ENCODE measurements around the gene PIGX.
"Not testable (repeated sequence)": the region's sequence is repeated elsewhere in the genome, so short reads cannot be mapped to it uniquely, and the experiment has no call there.

The PIGX gene

GRCh38 chr3:196700801-196701200 lies 11.4 kb upstream of the PIGX start:
- in situ Hi-C loops (cut with MboI; ENCODE audit: low sequenced_read_pairs) = no loop called here

- in situ Hi-C loops (cut with MboI; ENCODE audit: low sequenced_read_pairs) = no loop called here
Observed at GRCh38 chr3:196706327-196706726, 5.8 kb upstream of the PIGX start.

- in situ Hi-C loops (cut with MboI; ENCODE audit: low sequenced_read_pairs) = no loop called here
Observed at GRCh38 chr3:196706731-196707130, 5.4 kb upstream of the PIGX start.

GRCh38 chr3:196707566-196707965 lies 4.6 kb upstream of the PIGX start:
- in situ Hi-C loops (cut with MboI; ENCODE audit: low sequenced_read_pairs) = no loop called here

DNA sequence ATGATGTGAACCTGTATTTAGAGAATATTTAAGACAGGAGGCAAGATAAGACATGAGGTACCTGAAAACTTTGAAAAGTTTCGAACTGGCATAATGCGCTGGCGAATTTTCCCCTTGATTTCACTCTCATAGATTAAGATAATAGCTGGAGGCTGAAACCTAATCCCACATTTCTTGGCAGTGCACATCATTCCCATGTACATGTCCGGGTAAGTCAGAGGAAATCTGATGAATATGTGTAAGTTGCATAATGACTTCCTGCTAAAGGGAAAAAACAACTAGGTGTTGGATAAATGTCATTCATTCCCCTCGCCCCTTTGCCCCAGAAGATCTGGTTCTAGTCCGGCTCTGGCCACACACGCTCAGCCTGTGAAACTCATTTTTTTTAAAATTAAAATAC lies 3.7 kb upstream of the PIGX start:
- in situ Hi-C loops (cut with MboI; ENCODE audit: low sequenced_read_pairs) = no loop called here

DNA sequence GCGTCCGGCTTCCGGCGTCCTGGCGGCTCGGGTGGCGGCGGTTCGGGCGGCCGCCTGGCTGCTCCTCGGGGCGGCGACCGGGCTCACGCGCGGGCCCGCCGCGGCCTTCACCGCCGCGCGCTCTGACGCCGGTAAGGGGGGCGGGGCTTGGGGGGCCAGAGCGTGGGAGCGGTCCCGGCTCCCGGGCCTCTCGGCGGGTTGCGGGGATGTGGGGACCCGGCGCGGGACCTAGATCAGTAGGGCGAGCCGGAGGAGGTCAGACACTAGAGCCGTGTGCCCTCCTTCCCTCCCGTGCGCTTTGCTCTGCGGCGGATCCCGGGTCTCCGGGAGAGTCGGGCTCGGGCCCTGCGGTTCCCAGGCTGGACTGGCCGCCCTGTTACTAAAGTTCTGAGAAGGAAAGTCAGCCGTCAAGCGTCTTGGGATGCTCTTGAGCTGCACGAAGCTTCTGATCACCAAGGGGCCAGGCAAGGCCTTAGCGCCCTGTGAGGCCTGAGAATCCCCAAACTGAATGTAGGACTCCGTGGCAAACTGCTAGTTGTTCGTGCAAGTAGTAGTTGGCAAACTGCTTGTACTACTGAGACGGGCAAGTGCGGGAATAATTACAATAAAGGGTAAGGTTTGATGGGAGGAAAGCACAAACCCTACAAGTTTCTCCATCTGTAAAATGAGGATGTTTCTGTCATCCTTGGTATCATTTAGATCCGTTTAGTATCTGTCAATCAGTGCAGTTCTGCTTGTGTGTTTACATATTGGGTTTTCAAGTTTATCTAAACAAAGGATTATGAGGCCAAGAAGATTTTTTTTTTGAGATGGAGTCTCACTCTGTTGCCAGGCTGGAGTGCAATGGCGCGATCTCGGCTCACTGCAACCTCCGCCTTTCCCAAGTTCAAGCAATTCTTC lies 587 bp downstream of the PIGX start:
- in situ Hi-C loops (cut with MboI; ENCODE audit: low sequenced_read_pairs) = no loop called here

DNA sequence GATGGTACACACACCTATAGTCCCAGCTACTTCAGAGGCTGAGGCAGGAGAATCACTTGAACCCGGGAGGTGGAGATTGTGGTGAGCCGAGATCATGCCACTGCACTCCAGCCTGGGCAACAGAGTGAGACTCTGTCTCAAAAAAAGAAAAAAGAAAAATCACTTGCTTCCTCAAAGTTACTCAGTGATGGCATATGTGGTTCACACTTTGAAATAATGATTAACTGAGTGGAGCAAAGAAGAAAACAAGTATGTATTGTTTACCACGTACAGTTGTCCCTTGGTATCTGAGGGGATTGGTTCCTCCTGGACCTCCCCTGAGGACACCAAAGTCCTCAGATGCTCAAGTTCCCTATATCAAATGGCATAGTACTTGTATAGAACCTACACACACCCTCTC lies 5.0 kb downstream of the PIGX start:
- in situ Hi-C loops (cut with MboI; ENCODE audit: low sequenced_read_pairs) = not testable (repeated sequence)

GRCh38 chr3:196721097-196721496 lies 8.9 kb downstream of the PIGX start:
- in situ Hi-C loops (cut with MboI; ENCODE audit: low sequenced_read_pairs) = no loop called here

- in situ Hi-C loops (cut with MboI; ENCODE audit: low sequenced_read_pairs) = no loop called here
Observed at GRCh38 chr3:196726788-196727675, 14.9 kb downstream of the PIGX start.

GRCh38 chr3:196735751-196736150 lies 23.6 kb downstream of the PIGX start:
- in situ Hi-C loops (cut with MboI; ENCODE audit: low sequenced_read_pairs) = no loop called here

GRCh38 chr3:196736670-196737374 lies 24.6 kb downstream of the PIGX start:
- in situ Hi-C loops (cut with MboI; ENCODE audit: low sequenced_read_pairs) = no loop called here

DNA sequence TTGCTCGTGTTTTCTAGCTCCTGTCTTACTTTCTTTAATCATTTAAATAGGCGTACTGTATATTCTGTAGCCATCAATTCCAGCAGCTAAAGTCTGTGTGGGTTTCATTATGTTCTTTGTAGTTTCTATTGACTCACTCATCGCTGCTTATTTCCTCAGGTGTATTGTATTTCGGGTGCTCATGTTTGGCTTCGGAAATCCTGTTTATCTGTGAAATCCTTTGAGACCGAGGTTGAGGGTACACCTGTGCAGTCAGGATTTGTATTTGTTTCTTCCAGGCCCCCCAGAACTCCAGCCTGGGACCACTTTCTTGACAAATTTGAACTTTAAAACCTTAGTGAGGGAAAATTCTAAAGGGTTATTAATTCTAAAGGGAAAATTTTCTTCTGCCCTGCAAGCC lies 25.5 kb downstream of the PIGX start:
- in situ Hi-C loops (cut with MboI; ENCODE audit: low sequenced_read_pairs) = no loop called here

DNA sequence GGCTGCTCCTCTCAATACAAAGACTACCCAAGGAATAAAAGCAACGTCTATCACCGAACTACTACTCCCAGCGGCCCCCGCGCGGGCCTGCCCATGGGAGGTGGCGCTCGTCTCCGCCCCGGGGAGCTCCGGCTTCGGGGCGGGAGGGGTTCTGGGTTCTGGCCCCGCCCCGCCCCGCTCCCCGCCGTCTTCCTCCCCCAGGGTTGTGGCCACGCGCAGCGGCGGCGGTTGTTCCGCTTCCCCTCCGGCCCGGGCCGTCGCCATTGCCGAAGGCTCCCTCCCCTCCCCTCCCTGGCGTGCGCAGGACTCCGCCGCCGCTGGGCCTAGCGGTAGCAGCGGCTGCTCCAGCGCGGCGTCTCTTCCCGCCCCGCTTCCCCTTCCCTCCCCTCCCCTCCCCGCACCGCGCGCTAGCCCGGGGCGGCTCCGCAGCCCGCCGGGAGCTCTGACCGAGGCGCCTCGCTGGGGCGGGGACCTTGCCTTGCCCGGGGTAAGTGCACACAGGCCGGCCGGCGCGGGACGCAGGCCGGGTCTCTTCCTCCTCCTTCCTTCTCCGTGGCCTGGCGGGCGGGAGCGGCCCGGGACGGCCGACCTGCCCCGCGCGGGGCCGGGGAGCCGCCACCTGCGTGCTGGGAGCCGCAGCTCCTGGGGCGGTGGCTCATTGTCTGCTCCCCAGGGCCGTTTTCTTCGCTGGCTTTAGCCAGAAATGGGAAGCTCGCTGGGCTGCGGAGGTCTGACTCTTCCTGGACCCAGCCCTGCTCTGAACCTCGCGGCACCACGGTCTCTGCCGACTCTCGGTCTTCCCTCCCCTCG lies 27.7 kb downstream of the PIGX start, which contains the start of gene PAK2:
Gene PAK2, plus strand, starts transcription at position 187 of the 810 bp plus-strand sequence. CDS start 42,790 bp downstream, outside the sequence.
- in situ Hi-C loops (cut with MboI; ENCODE audit: low sequenced_read_pairs) = no loop called here

- in situ Hi-C loops (cut with MboI; ENCODE audit: low sequenced_read_pairs) = no loop called here
Observed at GRCh38 chr3:196740481-196741248, 28.5 kb downstream of the PIGX start.

GRCh38 chr3:196741249-196741889 lies 29.2 kb downstream of the PIGX start:
- in situ Hi-C loops (cut with MboI; ENCODE audit: low sequenced_read_pairs) = no loop called here

DNA sequence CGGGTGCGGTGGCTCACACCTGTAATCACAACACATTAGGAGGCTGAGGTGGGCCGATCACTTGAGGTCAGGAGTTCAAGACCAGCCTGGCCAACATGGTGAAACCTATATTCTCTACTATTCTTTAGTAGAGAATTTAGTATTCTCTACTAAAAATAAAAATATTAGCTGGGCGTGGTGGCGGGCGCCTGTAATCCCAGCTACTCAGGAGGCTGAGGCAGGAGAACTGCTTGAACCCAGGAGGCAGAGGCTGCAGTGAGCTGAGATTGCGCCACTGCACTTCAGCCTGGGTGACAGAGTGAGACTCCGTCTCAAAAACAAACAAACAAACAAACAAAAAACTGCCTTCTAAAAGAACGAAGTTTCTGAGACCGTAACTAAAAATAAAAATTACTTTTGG lies 31.4 kb downstream of the PIGX start:
- in situ Hi-C loops (cut with MboI; ENCODE audit: low sequenced_read_pairs) = not testable (repeated sequence)

GRCh38 chr3:196749125-196749524 lies 36.9 kb downstream of the PIGX start:
- in situ Hi-C loops (cut with MboI; ENCODE audit: low sequenced_read_pairs) = no loop called here

DNA sequence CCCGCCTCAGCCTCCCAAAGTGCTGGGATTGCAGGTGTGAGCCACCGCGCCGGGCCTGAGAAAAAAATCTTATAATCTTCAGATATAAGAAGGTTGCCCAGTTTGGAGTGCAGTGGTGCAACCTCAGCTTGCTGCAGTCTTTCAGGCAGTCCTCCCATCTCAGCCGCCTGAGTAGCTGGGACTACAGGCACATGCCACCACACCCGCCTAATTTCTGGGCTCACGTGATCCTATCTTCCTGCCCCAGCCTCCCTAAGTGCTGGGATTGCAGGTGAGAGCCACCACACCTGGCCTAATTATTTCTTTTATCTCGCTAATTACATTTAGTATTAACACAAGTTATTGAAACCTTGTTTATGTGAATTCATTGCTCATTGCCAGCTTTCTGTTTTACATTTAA lies 41.0 kb downstream of the PIGX start:
- in situ Hi-C loops (cut with MboI; ENCODE audit: low sequenced_read_pairs) = no loop called here
